Endothelial cell of umbilical vein (primary cell): ENCODE data around the gene STRA6. TPM values are rescaled to one million over a fixed set of nuclear protein-coding genes. Genes with fewer than 3 reads are reported as not detected.

Experiments used
- BruUV-seq: library from RNA; stranded (reverse); fragments of 400-500 nt; replicated peaks from 2 replicates; lab custom pipeline; 2021; lab: Mats Ljungman, UMichigan
- CTCF ChIA-PET: fragments of 300-600, 350-600 bp; sonication (Branson Sonifier 250); formaldehyde crosslinking; loops from one replicate; lab custom pipeline; 2021; ENCODE audit warnings: antibody characterized with exemption, inconsistent platforms; lab: Charles Lee
- POLR2A ChIA-PET: fragments of 300-600, 350-600 bp; sonication (Branson Sonifier 250); formaldehyde crosslinking; loops from one replicate; lab custom pipeline; 2021; ENCODE audit warnings: antibody characterized with exemption, inconsistent platforms; lab: Charles Lee
- DNase-seq: peaks from one replicate; pipeline ENCODE4 v3.0.0-alpha.2; 2011; ENCODE audit warnings: low read depth, low spot score
- FAIRE-seq: peaks from 2 replicates; lab custom pipeline; 2011; peaks lifted over from hg19 to GRCh38; lab: Jason Lieb, UNC
- H2AFZ ChIP-seq: 2 replicates; pipeline ENCODE4 v1.6.0; 2012; ENCODE audit warnings: low read depth, low read length, control low read depth, inconsistent platforms
- H3K27ac ChIP-seq: 2 replicates; pipeline ENCODE4 v1.5.1; 2011; ENCODE audit warnings: low read depth, mild to moderate bottlenecking, control low read depth, low read length, moderate library complexity; ENCODE audit not compliant: insufficient read depth
- H3K27me3 ChIP-seq, 2 experiments: 2 replicates each; pipeline versions ENCODE4 v1.6.0 to v1.6.1; 2011; ENCODE audit warnings: low read length in 2 of 2, mixed read lengths in 1 of 2; ENCODE audit not compliant: control insufficient read depth in 2 of 2, insufficient read depth in 2 of 2
- H3K36me3 ChIP-seq, 2 experiments: 2 replicates in 1 of 2; 3 replicates in 1 of 2; pipeline ENCODE4 v1.5.1; 2011; ENCODE audit warnings: low read length in 2 of 2, mild to moderate bottlenecking in 1 of 2, moderate library complexity in 1 of 2; ENCODE audit not compliant: control insufficient read depth in 2 of 2, insufficient read depth in 2 of 2; ENCODE audit errors: extremely low read depth in 1 of 2
- H3K4me1 ChIP-seq: 3 replicates; pipeline ENCODE4 v1.5.1; 2011; ENCODE audit warnings: mild to moderate bottlenecking, low read length; ENCODE audit not compliant: control insufficient read depth, insufficient read depth; ENCODE audit errors: extremely low read depth
- H3K4me2 ChIP-seq: 2 replicates; pipeline ENCODE4 v1.6.1; 2011; ENCODE audit warnings: low read length, control low read depth, mixed read lengths; ENCODE audit not compliant: insufficient read depth
- H3K4me3 ChIP-seq, 3 experiments: fragments of 200-600 bp in 1 of 3; sonication (generic), shearing (Covaris generic) in 1 of 3; replicated peaks in 1 of 3; 2 replicates each; pipeline ENCODE4 v1.5.1; 2011 to 2016; ENCODE audit warnings: control low read depth in 3 of 3, low read length in 3 of 3, mild to moderate bottlenecking in 2 of 3, inconsistent platforms in 1 of 3, low read depth in 1 of 3, moderate library complexity in 1 of 3; ENCODE audit not compliant: insufficient read depth in 1 of 3
- H3K79me2 ChIP-seq: 2 replicates; pipeline ENCODE4 v1.6.0; 2012; ENCODE audit warnings: low read length, inconsistent platforms; ENCODE audit not compliant: control insufficient read depth, insufficient read depth
- H3K9ac ChIP-seq: replicated peaks from 2 replicates; pipeline ENCODE3; 2011; ENCODE audit warnings: low read length, control low read depth; ENCODE audit not compliant: insufficient read depth; ENCODE audit errors: extremely low read depth
- H3K9me1 ChIP-seq: replicated peaks from 3 replicates; pipeline ENCODE4 v1.6.0; 2011; ENCODE audit warnings: mild to moderate bottlenecking, low read length; ENCODE audit not compliant: control insufficient read depth, insufficient read depth; ENCODE audit errors: extremely low read depth
- H3K9me3 ChIP-seq: replicated peaks from 2 replicates; pipeline ENCODE4 v1.5.1; 2012; ENCODE audit warnings: low read length, inconsistent platforms; ENCODE audit not compliant: control insufficient read depth, insufficient read depth
- H4K20me1 ChIP-seq: replicated peaks from 2 replicates; pipeline ENCODE3; 2011; ENCODE audit warnings: mild to moderate bottlenecking, low read length; ENCODE audit not compliant: control insufficient read depth, insufficient read depth; ENCODE audit errors: extremely low read depth
- FOS ChIP-seq: IDR thresholded peaks from 2 replicates; pipeline ENCODE4 v1.6.1; 2011; ENCODE audit warnings: mild to moderate bottlenecking, low read length, moderate library complexity, borderline replicate concordance; ENCODE audit not compliant: insufficient read depth
- GATA2 ChIP-seq: IDR thresholded peaks from 2 replicates; pipeline ENCODE4 v1.7.0; 2011; ENCODE audit warnings: low read depth, mild to moderate bottlenecking, moderate library complexity, mixed read lengths, low read length; ENCODE audit not compliant: insufficient read length, insufficient read depth
- JUN ChIP-seq: IDR thresholded peaks from 2 replicates; pipeline ENCODE4 v1.6.1; 2011; ENCODE audit warnings: borderline replicate concordance, low read depth; ENCODE audit not compliant: insufficient read length, insufficient read depth
- MAX ChIP-seq: IDR thresholded peaks from 2 replicates; pipeline ENCODE4 v1.6.1; 2011; ENCODE audit not compliant: insufficient read depth, insufficient read length
- MYC ChIP-seq: IDR thresholded peaks from one replicate; pipeline ENCODE4 v1.6.1; 2011; ENCODE audit warnings: mild to moderate bottlenecking, low read depth, low read length
- POLR2A ChIP-seq: IDR thresholded peaks from 2 replicates; pipeline ENCODE4 v1.6.1; 2012; ENCODE audit warnings: low read depth, mild to moderate bottlenecking, control low read depth, low read length
- POLR2AphosphoS5 ChIP-seq: IDR thresholded peaks from 2 replicates; pipeline ENCODE4 v1.6.1; 2012; ENCODE audit warnings: low read depth, mild to moderate bottlenecking, control low read depth, low read length, moderate library complexity; ENCODE audit not compliant: insufficient read depth
- dilution Hi-C: fragments of 300-500 bp; cut with MboI; formaldehyde crosslinking; loops from one replicate; pipeline ENCODE4 v1.15.0; 2019; ENCODE audit warnings: low sequenced_read_pairs; ENCODE audit not compliant: extremely low pct_ligation_motif_present
- intact Hi-C: fragments of 100-400 bp; cut with micrococcal nuclease; formaldehyde crosslinking; loops from one replicate; pipeline ENCODE4 v1.10.0; 2022
- polyA plus RNA-seq, 4 experiments: library from polyadenylated mRNA; depleted of rRNA in 3 of 4; stranded (reverse) in 3 of 4; unstranded in 1 of 4; fragments of >200 nt; gene quantifications; 2 replicates each; pipeline versions ENCODE4 v1.2.1 to v1.2.3, GENCODE V29; 2011 to 2012; ENCODE audit warnings: missing spikeins in 1 of 4
- total RNA-seq: library from RNA; stranded (reverse); gene quantifications from 2 replicates; pipeline ENCODE4 v1.2.3, GENCODE V29; 2021

Gene STRA6
- total and polyA plus RNA-seq, 2 donors (not counting 3 experiments of a cell fraction or from before 2014, with no cell fraction given): not detected

GRCh38 chr15:74221399-74222239 lies 19.0 kb upstream of the STRA6 start:
- Histone ChIP-seq H2AFZ (no peak overlapping the region), H3K9me3 (no peaks in the 10 kb centered on the region), H3K4me3 (no peak overlapping the region), H4K20me1 (no peaks in the 10 kb centered on the region), H3K27me3 (peaks cover 14 to 19% of the 10 kb centered on the region in 2 experiments), H3K36me3 (no peaks in the 10 kb centered on the region), H3K27ac (no peak overlapping the region), H3K9ac (no peak overlapping the region), H3K79me2 (no peaks in the 10 kb centered on the region), H3K4me2 (no peak overlapping the region), H3K9me1 (no peaks in the 10 kb centered on the region), H3K4me1 (no peaks in the 10 kb centered on the region)
- no peak for DNase-seq
- ChIA-PET CTCF (interaction anchor here (0.6 to 0.9 kb wide), 2 partner anchors 12 to 26 kb away, joined by 3 read pairs; no protein-coding TSS in a partner anchor), POLR2A (no interaction called here)
- no TSS peak for BruUV-seq
- no peak for TF ChIP-seq MAX
- TF ChIP-seq FOS: no peak
- TF ChIP-seq MYC: no peak
- TF ChIP-seq POLR2AphosphoS5: no peak
- TF ChIP-seq GATA2: no peak
- TF ChIP-seq JUN: no peak
- TF ChIP-seq POLR2A: no peak
- intact Hi-C loops (loop anchor here (10.0 kb wide), 1 partner anchor 523 kb away; the partner anchor contains the start of gene CYP1A2), dilution Hi-C loops (no loop called here)
- FAIRE-seq: no peak
